ENCODE results near the gene PCAT7.

Gene PCAT7

GRCh38 chr9:94606646-94607422 is 52.0 kb downstream of the PCAT7 start:
- no peak for DNase-seq

- no peak for DNase-seq
Observed at GRCh38 chr9:94607423-94607691, 52.5 kb downstream of the PCAT7 start.

GRCh38 chr9:94610181-94610606 is 55.3 kb downstream of the PCAT7 start:
- no peak for DNase-seq

GRCh38 chr9:94611638-94612068 is 56.8 kb downstream of the PCAT7 start:
- DNase-seq: no peak

GRCh38 chr9:94612071-94612470 is 57.2 kb downstream of the PCAT7 start:
- DNase-seq: no peak

GRCh38 chr9:94613003-94613402 is 58.1 kb downstream of the PCAT7 start:
- no peak for DNase-seq

GRCh38 chr9:94619026-94619425 is 64.1 kb downstream of the PCAT7 start:
- DNase-seq: no peak

Measured in hematopoietic multipotent progenitor cell treated with erythropoietin and hydrocortisone succinate and interleukin-3 and kit ligand, for 6 days (in vitro differentiated cells).